H9 (cell line): ENCODE results near the gene FOXP2. TPM values are rescaled to one million over a fixed set of nuclear protein-coding genes. Genes with fewer than 3 reads are reported as not detected.

ENCODE experiments used
- DNase-seq: peaks from one replicate; pipeline ENCODE4 v3.0.0-alpha.2; 2017
- H2AFZ ChIP-seq: one replicate; pipeline ENCODE4 v1.6.1; 2013; ENCODE audit warnings: mild to moderate bottlenecking, low read length, control low read depth, moderate library complexity
- H2AK5ac ChIP-seq: 2 replicates; pipeline ENCODE4 v1.6.1; 2013; ENCODE audit warnings: low read length, control low read depth, mixed read lengths; ENCODE audit not compliant: insufficient read length
- H2BK120ac ChIP-seq: one replicate; pipeline ENCODE4 v1.6.1; 2013; ENCODE audit warnings: low read depth, mild to moderate bottlenecking, low read length, control low read depth, inconsistent platforms; ENCODE audit not compliant: poor library complexity, severe bottlenecking
- H2BK12ac ChIP-seq: 2 replicates; pipeline ENCODE4 v1.6.1; 2013; ENCODE audit warnings: low read length, control low read depth, mixed read lengths, low read depth; ENCODE audit not compliant: insufficient read length
- H2BK15ac ChIP-seq: 2 replicates; pipeline ENCODE4 v1.6.1; 2013; ENCODE audit warnings: low read depth, low read length, control low read depth
- H2BK20ac ChIP-seq: one replicate; pipeline ENCODE4 v1.6.1; 2013; ENCODE audit warnings: low read depth, mild to moderate bottlenecking, low read length, control low read depth, inconsistent platforms; ENCODE audit not compliant: poor library complexity, severe bottlenecking
- H2BK5ac ChIP-seq: 2 replicates; pipeline ENCODE4 v1.6.1; 2013; ENCODE audit warnings: low read length, control low read depth, mixed read lengths; ENCODE audit not compliant: insufficient read length
- H3K14ac ChIP-seq: 2 replicates; pipeline ENCODE4 v1.6.1; 2013; ENCODE audit warnings: low read length, control low read depth; ENCODE audit not compliant: insufficient read depth
- H3K18ac ChIP-seq: 2 replicates; pipeline ENCODE4 v1.6.1; 2013; ENCODE audit warnings: low read depth, mild to moderate bottlenecking, mixed read lengths, low read length, control low read depth; ENCODE audit not compliant: insufficient read length
- H3K23ac ChIP-seq: 2 replicates; pipeline ENCODE4 v1.6.1; 2013; ENCODE audit warnings: low read length, control low read depth, mixed read lengths, low read depth; ENCODE audit not compliant: insufficient read length
- H3K23me2 ChIP-seq: 2 replicates; pipeline ENCODE4 v1.6.1; 2013; ENCODE audit warnings: low read depth, mild to moderate bottlenecking, mixed read lengths, low read length, control low read depth; ENCODE audit not compliant: insufficient read length, poor library complexity, severe bottlenecking
- H3K27ac ChIP-seq: 2 replicates; pipeline ENCODE4 v1.5.1; 2013; ENCODE audit warnings: low read length, control low read depth, mixed read lengths, low read depth; ENCODE audit not compliant: insufficient read length
- H3K27me3 ChIP-seq: 2 replicates; pipeline ENCODE4 v1.6.1; 2013; ENCODE audit warnings: low read length, control low read depth, inconsistent platforms; ENCODE audit not compliant: insufficient read depth
- H3K4ac ChIP-seq: 2 replicates; pipeline ENCODE4 v1.6.1; 2013; ENCODE audit warnings: low read depth, mild to moderate bottlenecking, control low read depth, inconsistent platforms, low read length, moderate library complexity
- H3K4me1 ChIP-seq: 2 replicates; pipeline ENCODE4 v1.6.1; 2013; ENCODE audit warnings: low read length, control low read depth, inconsistent platforms; ENCODE audit not compliant: insufficient read depth
- H3K4me2 ChIP-seq: 2 replicates; pipeline ENCODE4 v1.6.1; 2013; ENCODE audit warnings: low read length, control low read depth, mixed read lengths; ENCODE audit not compliant: insufficient read length, insufficient read depth
- H3K56ac ChIP-seq: 2 replicates; pipeline ENCODE4 v1.6.1; 2013; ENCODE audit warnings: low read depth, mild to moderate bottlenecking, mixed read lengths, low read length, control low read depth; ENCODE audit not compliant: insufficient read length
- H3K79me1 ChIP-seq: 2 replicates; pipeline ENCODE4 v1.6.1; 2013; ENCODE audit warnings: low read depth, mild to moderate bottlenecking, moderate library complexity, low read length, control low read depth, inconsistent platforms; ENCODE audit not compliant: insufficient read depth, poor library complexity, severe bottlenecking
- H3K79me2 ChIP-seq: 2 replicates; pipeline ENCODE4 v1.6.1; 2013; ENCODE audit warnings: low read length, control low read depth, inconsistent platforms; ENCODE audit not compliant: insufficient read depth
- H3K9ac ChIP-seq: 2 replicates; pipeline ENCODE4 v1.6.1; 2013; ENCODE audit warnings: low read length, control low read depth, mixed read lengths; ENCODE audit not compliant: insufficient read length; ENCODE audit errors: extremely low read depth
- H3K9me3 ChIP-seq: one replicate; pipeline ENCODE4 v1.6.1; 2013; ENCODE audit warnings: low read depth, low read length, inconsistent platforms; ENCODE audit not compliant: control insufficient read depth
- H3T11ph ChIP-seq: one replicate; pipeline ENCODE4 v1.6.1; 2013; ENCODE audit warnings: mild to moderate bottlenecking, low read length, control low read depth, inconsistent platforms
- H4K20me1 ChIP-seq: one replicate; pipeline ENCODE4 v1.6.1; 2013; ENCODE audit not compliant: control insufficient read depth, insufficient read length, insufficient read depth
- H4K5ac ChIP-seq: 2 replicates; pipeline ENCODE4 v1.6.1; 2013; ENCODE audit warnings: low read depth, mild to moderate bottlenecking, mixed read lengths, low read length, control low read depth; ENCODE audit not compliant: insufficient read length
- H4K8ac ChIP-seq: replicated peaks from 2 replicates; pipeline ENCODE4 v1.6.1; 2013; ENCODE audit warnings: low read length, control low read depth, mixed read lengths, low read depth; ENCODE audit not compliant: insufficient read length
- H4K91ac ChIP-seq: 2 replicates; pipeline ENCODE4 v1.6.1; 2013; ENCODE audit warnings: low read depth, mild to moderate bottlenecking, moderate library complexity, mixed read lengths, low read length, control low read depth; ENCODE audit not compliant: insufficient read length
- H3K27ac Mint-ChIP-seq, 3 experiments: 2 replicates in 2 of 3; 3 replicates in 1 of 3; pipeline ENCODE4 v1.8.0; 2020 to 2021; ENCODE audit warnings: mixed read lengths in 3 of 3, mild to moderate bottlenecking in 1 of 3, moderate library complexity in 1 of 3
- H3K27me3 Mint-ChIP-seq: 2 replicates; pipeline ENCODE4 v1.8.0; 2021; ENCODE audit warnings: low read depth, mild to moderate bottlenecking, moderate library complexity, mixed read lengths
- H3K36me3 Mint-ChIP-seq, 3 experiments: 2 replicates in 2 of 3; 3 replicates in 1 of 3; pipeline ENCODE4 v1.8.0; 2020 to 2021; ENCODE audit warnings: low read depth in 3 of 3, mixed read lengths in 3 of 3; ENCODE audit not compliant: insufficient read depth in 1 of 3
- H3K4me1 Mint-ChIP-seq, 2 experiments: 2 replicates each; pipeline ENCODE4 v1.8.0; 2020; ENCODE audit warnings: mixed read lengths in 2 of 2
- H3K4me3 Mint-ChIP-seq, 2 experiments: 2 replicates in 1 of 2; 3 replicates in 1 of 2; pipeline ENCODE4 v1.8.0; 2020 to 2021; ENCODE audit warnings: mild to moderate bottlenecking in 2 of 2, mixed read lengths in 2 of 2, moderate library complexity in 1 of 2
- H3K9me3 Mint-ChIP-seq, 2 experiments: 2 replicates in 1 of 2; 3 replicates in 1 of 2; pipeline ENCODE4 v1.8.0; 2020; ENCODE audit warnings: mild to moderate bottlenecking in 2 of 2, mixed read lengths in 2 of 2, moderate library complexity in 1 of 2
- CTCF ChIP-seq: fragments of 200-600 bp; sonication (generic); conservative IDR thresholded peaks from 3 replicates; pipeline ENCODE4 v1.8.0; 2021; ENCODE audit warnings: antibody characterized with exemption, mild to moderate bottlenecking
- WGBS: extraction: QIAGEN DNeasy Blood & Tissue Kit; methylation state at CpG from one replicate; pipeline ENCODE4 v1.1.7; 2013; ENCODE audit warnings: missing lambda C conversion rate, low lambda C conversion rate, mixed read lengths; ENCODE audit not compliant: insufficient read length; ENCODE audit errors: extremely low coverage; 5-methylcytosine and 5-hydroxymethylcytosine counted together
- total RNA-seq: library from RNA; stranded (reverse); gene quantifications from 2 replicates; pipeline ENCODE4 v1.2.1, GENCODE V29; 2021

Gene FOXP2
- total RNA-seq, 1 experiment from 2014 or later, result not detected

GRCh38 chr7:114402876-114403635 lies 11.6 kb upstream of the FOXP2 start:
- Histone ChIP-seq H2BK12ac (no peak overlapping the region), H3K79me2 (no peaks in the 10 kb centered on the region), H3K9ac (no peak overlapping the region), H3K56ac (no peak overlapping the region), H3K4ac (no peak overlapping the region), H2BK120ac (no peak overlapping the region), H3K23ac (no peak overlapping the region), H3K18ac (no peak overlapping the region), H4K91ac (no peak overlapping the region), H3K14ac (no peak overlapping the region), H2BK15ac (no peak overlapping the region), H2AK5ac (no peak overlapping the region), H2BK5ac (no peak overlapping the region), H2BK20ac (no peak overlapping the region), H2AFZ (no peak overlapping the region), H3K27ac (no peak overlapping the region), H3K4me2 (no peak overlapping the region), H3K23me2 (no peaks in the 10 kb centered on the region), H4K20me1 (no peaks in the 10 kb centered on the region), H3K79me1 (no peaks in the 10 kb centered on the region), H4K5ac (no peak overlapping the region), H3T11ph (no peak overlapping the region), H3K9me3 (no peaks in the 10 kb centered on the region), H3K27me3 (no peaks in the 10 kb centered on the region), H3K4me1 (no peaks in the 10 kb centered on the region), H4K8ac (no peak overlapping the region)
- no peaks in the 10 kb centered on the region for H3K4me1 Mint-ChIP-seq
- no peak for DNase-seq
- WGBS, result no CpG with 5 or more reads among the region's 2 CpGs
- H3K4me3 Mint-ChIP-seq, result no peak overlapping the region
- TF ChIP-seq CTCF, result no peak
- H3K9me3 Mint-ChIP-seq, result no peaks in the 10 kb centered on the region
- no peaks in the 10 kb centered on the region for H3K36me3 Mint-ChIP-seq
- H3K27ac Mint-ChIP-seq, result no peak overlapping the region
- no peaks in the 10 kb centered on the region for H3K27me3 Mint-ChIP-seq
